PFSK-1 (cell line): ENCODE results near the gene TERT.

Experiments used
- FOXP2 ChIP-seq: optimal IDR thresholded peaks from 2 replicates; pipeline ENCODE3; 2011; ENCODE audit warnings: borderline replicate concordance, control low read depth, inconsistent platforms; ENCODE audit not compliant: insufficient read depth; ENCODE audit errors: extremely low read length, extremely low read depth
- POLR2AphosphoS5 ChIP-seq: IDR thresholded peaks from 2 replicates; pipeline ENCODE4 v1.6.1; 2012; ENCODE audit warnings: low read depth, mild to moderate bottlenecking, control low read depth, low read length, moderate library complexity
- REST ChIP-seq, 2 experiments: IDR thresholded peaks; 2 replicates each; pipeline versions ENCODE4 v1.6.1 to v1.8.0; 2011 to 2012; ENCODE audit warnings: low read depth in 2 of 2, low read length in 2 of 2, control low read depth in 1 of 2, inconsistent platforms in 1 of 2, mild to moderate bottlenecking in 1 of 2, moderate library complexity in 1 of 2; ENCODE audit not compliant: insufficient read depth in 1 of 2

GRCh38 chr5:1343315-1343751 is 48.5 kb upstream of the TERT start:
- TF ChIP-seq REST (IDR thresholded peaks at IDR 0.05; ENCODE audit: insufficient read depth in 1 of 2, low read depth in 2 of 2, low read length in 2 of 2): no peak
- no peak for TF ChIP-seq POLR2AphosphoS5
- TF ChIP-seq FOXP2: no peak
